ENCODE measurements around the gene KIF3C.
"Not testable (repeated sequence)": the region's sequence is repeated elsewhere in the genome, so short reads cannot be mapped to it uniquely, and the experiment has no call there.

The KIF3C gene

GRCh38 chr2:25979001-25979400 lies 3.3 kb downstream of the KIF3C start:
- Histone ChIP-seq H3K4me2 (ENCODE audit: low read length) (peak overlapping the region; percentile 60), H3K27me3 (ENCODE audit: control insufficient read depth, insufficient read depth, low read length) (no peaks in the 10 kb centered on the region), H3K9me3 (replicated peaks; ENCODE audit: low read length) (no peaks in the 10 kb centered on the region), H3K4me1 (ENCODE audit: control insufficient read depth, insufficient read depth, low read length) (peaks cover 52% of the 10 kb centered on the region), H3K4me3 (ENCODE audit: low read length) (peak overlapping the region; percentile 35), H3K9ac (ENCODE audit: low read depth, low read length) (no peak overlapping the region), H3K36me3 (ENCODE audit: insufficient read depth, low read length) (peaks cover 8% of the 10 kb centered on the region)

GRCh38 chr2:25977768-25978167 lies 4.5 kb downstream of the KIF3C start:
- Histone ChIP-seq H3K4me3 (ENCODE audit: low read length) (peak overlapping the region; percentile 15), H3K4me1 (ENCODE audit: control insufficient read depth, insufficient read depth, low read length) (peaks cover 48% of the 10 kb centered on the region), H3K9me3 (replicated peaks; ENCODE audit: low read length) (no peaks in the 10 kb centered on the region), H3K9ac (ENCODE audit: low read depth, low read length) (no peak overlapping the region), H3K4me2 (ENCODE audit: low read length) (peak overlapping the region; percentile 60), H3K36me3 (ENCODE audit: insufficient read depth, low read length) (peaks cover 8% of the 10 kb centered on the region), H3K27me3 (ENCODE audit: control insufficient read depth, insufficient read depth, low read length) (no peaks in the 10 kb centered on the region)

- Histone ChIP-seq H3K9ac (ENCODE audit: low read depth, low read length) (no peak overlapping the region), H3K4me1 (ENCODE audit: control insufficient read depth, insufficient read depth, low read length) (peaks cover 47% of the 10 kb centered on the region), H3K9me3 (replicated peaks; ENCODE audit: low read length) (no peaks in the 10 kb centered on the region)
Observed at GRCh38 chr2:25976983-25977741, 5.1 kb downstream of the KIF3C start.

GRCh38 chr2:25972049-25972823 lies 10.1 kb downstream of the KIF3C start:
- no peak overlapping the region for H3K9ac ChIP-seq (ENCODE audit: low read depth, low read length)
- no peaks in the 10 kb centered on the region for H3K9me3 ChIP-seq (replicated peaks; ENCODE audit: low read length)
- no peak overlapping the region for H3K4me2 ChIP-seq (ENCODE audit: low read length)
- peaks cover 7% of the 10 kb centered on the region for H3K36me3 ChIP-seq (ENCODE audit: insufficient read depth, low read length)
- no peaks in the 10 kb centered on the region for H3K27me3 ChIP-seq (ENCODE audit: control insufficient read depth, insufficient read depth, low read length)
- peaks cover 13% of the 10 kb centered on the region for H3K4me1 ChIP-seq (ENCODE audit: control insufficient read depth, insufficient read depth, low read length)
- H3K4me3 ChIP-seq (ENCODE audit: low read length): no peak overlapping the region

More at GRCh38 chr2:25976983-25977741, 5.1 kb downstream of the KIF3C start:
- peak overlapping the region; percentile 60 for H3K4me2 ChIP-seq (ENCODE audit: low read length)
- H3K4me3 ChIP-seq (ENCODE audit: low read length): peak overlapping the region; percentile 37
- H3K27me3 ChIP-seq (ENCODE audit: control insufficient read depth, insufficient read depth, low read length): no peaks in the 10 kb centered on the region
- peaks cover 8% of the 10 kb centered on the region for H3K36me3 ChIP-seq (ENCODE audit: insufficient read depth, low read length)

- no peak overlapping the region for H3K9ac ChIP-seq (ENCODE audit: low read depth, low read length)
- no peaks in the 10 kb centered on the region for H3K9me3 ChIP-seq (replicated peaks; ENCODE audit: low read length)
- H3K4me3 ChIP-seq (ENCODE audit: low read length): no peak overlapping the region
- H3K27me3 ChIP-seq (ENCODE audit: control insufficient read depth, insufficient read depth, low read length): no peaks in the 10 kb centered on the region
- no peak overlapping the region for H3K4me2 ChIP-seq (ENCODE audit: low read length)
- peaks cover 6% of the 10 kb centered on the region for H3K4me1 ChIP-seq (ENCODE audit: control insufficient read depth, insufficient read depth, low read length)
- peaks cover 8% of the 10 kb centered on the region for H3K36me3 ChIP-seq (ENCODE audit: insufficient read depth, low read length)
Observed at GRCh38 chr2:25971596-25971995, 10.7 kb downstream of the KIF3C start.

- no peak overlapping the region for H3K4me2 ChIP-seq (ENCODE audit: low read length)
Observed at GRCh38 chr2:25966531-25967270, 15.6 kb downstream of the KIF3C start.

GRCh38 chr2:25964891-25965290 lies 17.4 kb downstream of the KIF3C start:
- peaks cover 29% of the 10 kb centered on the region for H3K4me1 ChIP-seq (ENCODE audit: control insufficient read depth, insufficient read depth, low read length)
- H3K4me2 ChIP-seq (ENCODE audit: low read length): peak overlapping the region; percentile 19
- H3K4me3 ChIP-seq (ENCODE audit: low read length): no peak overlapping the region
- no peak overlapping the region for H3K9ac ChIP-seq (ENCODE audit: low read depth, low read length)
- peaks cover 6% of the 10 kb centered on the region for H3K36me3 ChIP-seq (ENCODE audit: insufficient read depth, low read length)
- H3K9me3 ChIP-seq (replicated peaks; ENCODE audit: low read length): no peaks in the 10 kb centered on the region
- no peaks in the 10 kb centered on the region for H3K27me3 ChIP-seq (ENCODE audit: control insufficient read depth, insufficient read depth, low read length)

More at GRCh38 chr2:25966531-25967270, 15.6 kb downstream of the KIF3C start:
- Histone ChIP-seq H3K9ac (ENCODE audit: low read depth, low read length) (no peak overlapping the region), H3K36me3 (ENCODE audit: insufficient read depth, low read length) (peaks cover 6% of the 10 kb centered on the region), H3K4me1 (ENCODE audit: control insufficient read depth, insufficient read depth, low read length) (peaks cover 21% of the 10 kb centered on the region), H3K4me3 (ENCODE audit: low read length) (no peak overlapping the region), H3K27me3 (ENCODE audit: control insufficient read depth, insufficient read depth, low read length) (no peaks in the 10 kb centered on the region), H3K9me3 (replicated peaks; ENCODE audit: low read length) (no peaks in the 10 kb centered on the region)

GRCh38 chr2:25960920-25961319 lies 21.4 kb downstream of the KIF3C start:
- Histone ChIP-seq H3K9me3 (replicated peaks; ENCODE audit: low read length) (no peaks in the 10 kb centered on the region), H3K9ac (ENCODE audit: low read depth, low read length) (no peak overlapping the region), H3K4me2 (ENCODE audit: low read length) (peak overlapping the region; percentile 51), H3K36me3 (ENCODE audit: insufficient read depth, low read length) (no peaks in the 10 kb centered on the region), H3K4me1 (ENCODE audit: control insufficient read depth, insufficient read depth, low read length) (peaks cover 27% of the 10 kb centered on the region), H3K27me3 (ENCODE audit: control insufficient read depth, insufficient read depth, low read length) (no peaks in the 10 kb centered on the region), H3K4me3 (ENCODE audit: low read length) (no peak overlapping the region)

GRCh38 chr2:25960396-25960795 lies 21.9 kb downstream of the KIF3C start:
- Histone ChIP-seq H3K4me1 (ENCODE audit: control insufficient read depth, insufficient read depth, low read length) (peaks cover 24% of the 10 kb centered on the region), H3K36me3 (ENCODE audit: insufficient read depth, low read length) (peaks cover 2% of the 10 kb centered on the region), H3K9ac (ENCODE audit: low read depth, low read length) (no peak overlapping the region), H3K4me2 (ENCODE audit: low read length) (no peak overlapping the region), H3K27me3 (ENCODE audit: control insufficient read depth, insufficient read depth, low read length) (no peaks in the 10 kb centered on the region), H3K4me3 (ENCODE audit: low read length) (no peak overlapping the region), H3K9me3 (replicated peaks; ENCODE audit: low read length) (no peaks in the 10 kb centered on the region)

GRCh38 chr2:25958611-25959010 lies 23.7 kb downstream of the KIF3C start:
- not testable (repeated sequence) for H3K4me3 ChIP-seq (ENCODE audit: low read length); H3K27me3 ChIP-seq (ENCODE audit: control insufficient read depth, insufficient read depth, low read length); H3K9ac ChIP-seq (ENCODE audit: low read depth, low read length); H3K36me3 ChIP-seq (ENCODE audit: insufficient read depth, low read length); H3K4me2 ChIP-seq (ENCODE audit: low read length); H3K9me3 ChIP-seq (replicated peaks; ENCODE audit: low read length)
- peaks cover 12% of the 10 kb centered on the region for H3K4me1 ChIP-seq (ENCODE audit: control insufficient read depth, insufficient read depth, low read length)

GRCh38 chr2:25957743-25958142 lies 24.6 kb downstream of the KIF3C start:
- Histone ChIP-seq H3K9ac (ENCODE audit: low read depth, low read length) (no peak overlapping the region), H3K4me2 (ENCODE audit: low read length) (no peak overlapping the region)

More at GRCh38 chr2:25957743-25958142, 24.6 kb downstream of the KIF3C start:
- H3K27me3 ChIP-seq (ENCODE audit: control insufficient read depth, insufficient read depth, low read length): no peaks in the 10 kb centered on the region
- H3K36me3 ChIP-seq (ENCODE audit: insufficient read depth, low read length): peaks cover 9% of the 10 kb centered on the region
- H3K9me3 ChIP-seq (replicated peaks; ENCODE audit: low read length): no peaks in the 10 kb centered on the region
- no peak overlapping the region for H3K4me3 ChIP-seq (ENCODE audit: low read length)
- peaks cover 12% of the 10 kb centered on the region for H3K4me1 ChIP-seq (ENCODE audit: control insufficient read depth, insufficient read depth, low read length)

Data from skeletal muscle satellite cell (primary cell).